Tibial artery (tissue), 4 donors: ENCODE data around the gene PDE11A.

Experiments
- DNase-seq, 2 donors: peaks; one replicate each; pipeline ENCODE4 v3.0.0-alpha.2; 2019
- H3K27ac ChIP-seq, 2 donors: fragments of 200-600 bp; sonication (generic) in 1 of 2; 1 replicate in 1 of 2; 2 replicates in 1 of 2; pipeline ENCODE4 v1.5.1; 2018 to 2019; ENCODE audit warnings: mild to moderate bottlenecking in 1 of 2
- H3K27me3 ChIP-seq, 2 donors: fragments of 200-600 bp; sonication (generic) in 1 of 2; one replicate each; pipeline versions ENCODE4 v1.5.1 to v1.6.0; 2016 to 2019
- H3K36me3 ChIP-seq, 3 donors: fragments of 200-600 bp; sonication (generic) in 2 of 3; one replicate each; pipeline ENCODE4 v1.5.1; 2016 to 2019; ENCODE audit warnings: mild to moderate bottlenecking in 2 of 3
- H3K4me1 ChIP-seq, 4 donors: fragments of 200-600 bp; sonication (generic) in 2 of 4; 1 replicate in 3 of 4; 2 replicates in 1 of 4; pipeline ENCODE4 v1.5.1; 2016 to 2019
- H3K4me3 ChIP-seq, 2 donors: fragments of 200-600 bp; sonication (generic) in 1 of 2; 1 replicate in 1 of 2; 2 replicates in 1 of 2; pipeline ENCODE4 v1.5.1; 2018 to 2019; ENCODE audit warnings: mild to moderate bottlenecking in 2 of 2
- H3K9me3 ChIP-seq, 3 donors: fragments of 200-600 bp; sonication (generic) in 1 of 3; one replicate each; pipeline ENCODE4 v1.5.1; 2016 to 2019
- CTCF ChIP-seq, 2 experiments: fragments of 200-600 bp in 1 of 2; fragments of 450-650 bp in 1 of 2; IDR thresholded peaks; one replicate each; pipeline ENCODE4 v1.5.1; 2017 to 2019; ENCODE audit warnings: antibody characterized with exemption in 2 of 2, mild to moderate bottlenecking in 1 of 2, moderate library complexity in 1 of 2
- intact Hi-C: fragments of 100-400 bp; cut with DNase I; formaldehyde crosslinking; loops from one replicate; pipeline ENCODE4 v1.15.0; 2023; ENCODE audit warnings: low total_unique reads

The PDE11A gene

GRCh38 chr2:177930916-177931315, 141.7 kb downstream of the PDE11A start:
- no peak for DNase-seq
- intact Hi-C loops: no loop called here

DNA sequence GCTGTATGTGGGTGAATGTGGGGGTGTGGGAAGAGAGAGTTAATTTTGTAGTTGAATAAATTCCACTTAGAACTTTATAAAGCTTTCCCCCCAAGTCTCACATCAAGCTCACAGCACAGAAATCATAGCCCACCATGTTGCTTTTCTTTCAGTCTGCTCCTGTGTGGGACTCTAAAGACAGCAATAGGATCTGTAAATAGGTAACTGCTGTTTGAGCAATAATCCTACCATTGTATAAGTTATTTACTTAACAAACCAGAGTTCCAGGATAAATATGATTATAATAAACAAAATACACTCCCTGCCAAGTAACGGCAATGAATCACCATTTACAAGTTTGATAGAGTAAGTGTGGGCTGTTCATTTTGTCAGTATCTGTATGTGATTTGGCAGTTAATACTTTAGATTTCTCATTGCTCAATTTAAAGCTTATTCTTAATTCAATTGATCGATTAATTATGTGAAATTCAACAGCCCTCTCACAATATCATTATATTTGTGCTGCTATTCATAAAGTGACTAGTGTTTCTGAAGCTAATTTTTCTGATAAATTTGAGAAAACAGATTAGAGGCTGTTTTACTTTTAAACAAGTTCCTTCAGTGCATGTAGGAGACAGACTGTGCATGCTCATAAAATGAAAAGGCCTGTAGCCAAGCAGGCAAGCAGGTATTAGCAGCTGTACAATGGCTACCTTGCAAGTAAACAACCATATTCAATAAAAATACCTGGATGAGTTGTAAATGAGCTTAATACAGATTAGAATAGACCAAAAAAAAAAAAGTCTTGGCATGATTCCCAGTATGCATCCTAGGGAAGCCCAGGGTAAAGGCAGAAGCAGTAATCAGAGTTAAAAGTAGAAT, 142.7 kb downstream of the PDE11A start:
- Histone ChIP-seq H3K4me3 (no peak overlapping the region), H3K36me3 (no peaks in the 10 kb centered on the region), H3K9me3 (no peaks in the 10 kb centered on the region), H3K27ac (no peak overlapping the region), H3K27me3 (no peaks in the 10 kb centered on the region), H3K4me1 (no peaks in the 10 kb centered on the region)
- no peak for TF ChIP-seq CTCF (IDR thresholded peaks at IDR 0.05)
- intact Hi-C loops: no loop called here
- DNase-seq: no peak

More at GRCh38 chr2:177930916-177931315, 141.7 kb downstream of the PDE11A start:
- Histone ChIP-seq H3K4me1 (peaks cover 0 to 3% (median 0%) of the 10 kb centered on the region in 4 donors), H3K36me3 (no peaks in the 10 kb centered on the region), H3K9me3 (no peaks in the 10 kb centered on the region), H3K27ac (no peak overlapping the region), H3K4me3 (no peak overlapping the region), H3K27me3 (no peaks in the 10 kb centered on the region)
- TF ChIP-seq CTCF (IDR thresholded peaks at IDR 0.05): no peak

DNA sequence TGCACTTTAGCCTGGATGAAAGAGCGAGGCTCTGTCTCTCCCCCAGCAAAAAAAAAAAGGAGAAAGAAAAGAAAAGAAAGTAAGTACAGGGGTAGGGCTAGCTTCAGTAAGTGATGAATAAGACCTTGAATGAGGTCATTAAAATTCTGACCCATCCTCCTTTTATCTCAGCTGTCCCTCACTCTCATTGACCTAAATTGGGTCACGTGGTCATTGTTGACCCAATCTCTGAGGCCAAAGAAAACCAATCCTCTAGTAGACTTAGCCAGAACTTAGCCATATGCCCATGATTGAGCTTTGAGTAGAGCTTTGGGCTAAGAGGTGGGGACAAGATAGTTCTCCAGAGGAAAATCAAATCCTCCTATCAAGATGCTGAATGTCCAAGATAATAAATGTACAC, 149.3 kb downstream of the PDE11A start:
- Histone ChIP-seq H3K4me1 (no peaks in the 10 kb centered on the region), H3K36me3 (no peaks in the 10 kb centered on the region), H3K27me3 (no peaks in the 10 kb centered on the region), H3K9me3 (no peaks in the 10 kb centered on the region), H3K27ac (no peak overlapping the region), H3K4me3 (no peak overlapping the region)
- DNase-seq: no peak
- no peak for TF ChIP-seq CTCF (IDR thresholded peaks at IDR 0.05)
- intact Hi-C loops: no loop called here

DNA sequence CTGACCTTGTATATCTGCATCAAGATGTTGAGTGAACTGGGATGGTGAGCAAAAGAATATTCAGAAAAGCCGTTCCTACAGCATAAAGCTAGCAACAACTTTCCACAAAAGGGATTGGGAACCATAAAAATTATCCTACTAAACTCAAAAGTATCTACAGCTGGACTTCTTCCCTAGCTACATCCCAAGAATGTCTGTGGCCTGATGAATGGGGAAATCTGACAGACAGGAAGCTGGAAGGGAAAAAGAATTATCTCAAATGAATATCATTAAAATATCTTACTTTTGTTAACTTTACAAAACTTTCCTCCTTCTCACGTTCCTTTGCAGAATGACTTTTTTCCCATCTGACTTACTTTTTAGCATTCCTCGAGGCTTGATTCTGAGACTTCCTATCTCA, 150.9 kb downstream of the PDE11A start:
- no peak overlapping the region for H3K4me3 ChIP-seq
- H3K9me3 ChIP-seq: no peaks in the 10 kb centered on the region
- intact Hi-C loops: no loop called here
- H3K27ac ChIP-seq: no peak overlapping the region
- DNase-seq: no peak
- no peak for TF ChIP-seq CTCF (IDR thresholded peaks at IDR 0.05)
- no peaks in the 10 kb centered on the region for H3K36me3 ChIP-seq
- H3K27me3 ChIP-seq: no peaks in the 10 kb centered on the region
- H3K4me1 ChIP-seq: no peaks in the 10 kb centered on the region

DNA sequence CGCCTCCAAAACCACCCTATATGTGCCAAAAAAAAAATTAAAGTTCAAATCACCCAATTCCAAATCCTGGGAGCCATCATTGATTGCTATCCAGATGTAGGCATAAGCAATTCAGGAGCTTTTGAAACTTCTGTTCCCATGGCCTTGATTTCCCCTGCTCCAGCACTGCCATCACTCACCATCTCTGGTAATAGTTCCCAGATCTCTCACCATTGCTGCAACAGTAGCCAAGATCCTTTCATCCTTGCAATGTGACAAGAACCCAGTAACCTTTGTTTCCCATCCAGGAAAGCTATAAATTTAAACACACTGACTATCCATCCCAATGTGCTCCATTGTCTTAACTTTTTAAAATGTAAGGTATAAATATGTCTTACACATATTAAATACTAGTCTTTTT, 155.4 kb downstream of the PDE11A start:
- H3K4me3 ChIP-seq: no peak overlapping the region
- H3K36me3 ChIP-seq: no peaks in the 10 kb centered on the region
- H3K27me3 ChIP-seq: no peaks in the 10 kb centered on the region
- no peak for DNase-seq
- no peak overlapping the region for H3K27ac ChIP-seq
- H3K9me3 ChIP-seq: no peaks in the 10 kb centered on the region
- TF ChIP-seq CTCF (IDR thresholded peaks at IDR 0.05): no peak
- H3K4me1 ChIP-seq: no peaks in the 10 kb centered on the region
- intact Hi-C loops: no loop called here
